ENCODE results near the gene TNNT2.

- TF ChIP-seq CTCF (conservative IDR thresholded peaks at IDR 0.05 in 1 of 2, IDR thresholded peaks at IDR 0.05 in 1 of 2; ENCODE audit: low read depth in 1 of 2, low read length in 2 of 2) (no peak), EZH2 (IDR thresholded peaks at IDR 0.05; ENCODE audit: low read length, missing control alignments) (no peak)
Measured at GRCh38 chr1:201384406-201384782, 6.9 kb upstream of the TNNT2 start.

Data from fibroblast of lung (primary cell).